ENCODE measurements around the gene GAB2.

DNA sequence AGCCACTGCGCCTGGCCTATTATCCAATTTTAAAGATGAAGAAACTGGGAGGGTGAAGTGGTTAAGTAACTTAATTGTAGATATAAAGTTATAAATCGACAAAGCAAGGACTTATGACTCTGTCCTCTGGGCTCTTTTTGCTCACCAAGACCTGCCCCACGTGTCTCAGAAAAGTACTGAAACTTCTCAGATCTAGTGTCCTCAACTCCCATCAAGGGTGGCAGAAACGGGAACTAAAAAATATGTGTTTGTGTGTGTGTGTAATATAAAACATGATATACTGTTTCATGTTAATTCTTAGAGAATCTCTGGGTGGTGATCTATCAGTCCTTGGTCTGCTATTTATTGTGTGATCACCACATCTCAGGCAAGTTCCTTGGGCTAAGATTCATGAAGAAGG lies 104.9 kb downstream of the GAB2 start:
- TF ChIP-seq ISL1 (CRISPR knock-in tag; IDR thresholded peaks at IDR 0.05) (no peak), RARB (CRISPR knock-in tag; IDR thresholded peaks at IDR 0.05) (no peak), ZC3H10 (CRISPR knock-in tag; IDR thresholded peaks at IDR 0.05) (no peak), PPARA (CRISPR knock-in tag; IDR thresholded peaks at IDR 0.05; ENCODE audit: borderline replicate concordance) (no peak), ESRRG (CRISPR knock-in tag; IDR thresholded peaks at IDR 0.05) (no peak), SNAI2 (CRISPR knock-in tag; IDR thresholded peaks at IDR 0.05) (no peak), CREB5 (CRISPR knock-in tag; IDR thresholded peaks at IDR 0.05; ENCODE audit: low read depth) (no peak), ZFP3 (CRISPR knock-in tag; IDR thresholded peaks at IDR 0.05) (no peak), PATZ1 (CRISPR knock-in tag; IDR thresholded peaks at IDR 0.05; ENCODE audit: borderline replicate concordance) (no peak), ZNF565 (CRISPR knock-in tag; conservative IDR thresholded peaks at IDR 0.05; ENCODE audit: low read depth) (no peak)

All from SK-N-SH treated with all-trans-retinoic acid at 6 μM for 48 hours (cell line).